HepG2 (cell line): ENCODE results near the gene DCAF15.

Source experiments
- NR2C2 ChIP-seq: sonication (generic); formaldehyde crosslinking; IDR thresholded peaks from 2 replicates; pipeline ENCODE4 v1.4.0; 2020; ENCODE audit warnings: missing genetic modification reagents, mild to moderate bottlenecking, moderate library complexity, borderline replicate concordance
- POLR2AphosphoS5 ChIP-seq: IDR thresholded peaks from 2 replicates; pipeline ENCODE4 v1.6.1; 2012; ENCODE audit warnings: low read depth, low read length
- ZNF10 ChIP-seq: sonication (generic); formaldehyde crosslinking; IDR thresholded peaks from 2 replicates; pipeline ENCODE4 v1.4.0; 2020; ENCODE audit warnings: mild to moderate bottlenecking, low read depth, missing genetic modification reagents, borderline replicate concordance
- TF ChIP-seq, protein P1 (sequence below): IDR thresholded peaks from 2 replicates; pipeline ENCODE4 v1.6.1; 2012; ENCODE audit warnings: inconsistent platforms

GRCh38 chr19:13975870-13976269, 23.6 kb downstream of the DCAF15 start:
- TF ChIP-seq, protein P1, sequence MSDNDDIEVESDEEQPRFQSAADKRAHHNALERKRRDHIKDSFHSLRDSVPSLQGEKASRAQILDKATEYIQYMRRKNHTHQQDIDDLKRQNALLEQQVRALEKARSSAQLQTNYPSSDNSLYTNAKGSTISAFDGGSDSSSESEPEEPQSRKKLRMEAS: no peak
- TF ChIP-seq POLR2AphosphoS5 (no peak), ZNF10 (CRISPR knock-in tag) (no peak), NR2C2 (CRISPR knock-in tag) (no peak)
